Measurements from ENCODE around the gene ACKR2.

Gene ACKR2

DNA sequence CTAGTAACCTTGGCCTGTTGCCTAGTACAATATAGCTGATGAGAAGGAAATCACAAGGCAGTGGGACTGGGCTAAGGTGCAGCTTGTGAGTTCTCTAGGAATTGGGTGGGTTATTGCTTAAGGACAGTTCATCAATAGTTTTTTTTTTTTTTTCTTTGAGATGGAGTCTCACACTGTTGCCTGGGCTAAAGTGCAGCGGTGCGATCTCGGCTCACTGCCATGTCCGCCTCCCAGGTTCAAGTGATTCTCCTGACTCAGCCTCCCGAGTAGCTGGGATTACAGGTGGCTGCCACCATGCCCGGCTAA lies 11.5 kb downstream of the ACKR2 start:
- Histone ChIP-seq H3K27ac (ENCODE audit: low read length) (no peak overlapping the region), H3K79me2 (ENCODE audit: low read length) (no peaks in the 10 kb centered on the region)
- TF ChIP-seq, protein P1, sequence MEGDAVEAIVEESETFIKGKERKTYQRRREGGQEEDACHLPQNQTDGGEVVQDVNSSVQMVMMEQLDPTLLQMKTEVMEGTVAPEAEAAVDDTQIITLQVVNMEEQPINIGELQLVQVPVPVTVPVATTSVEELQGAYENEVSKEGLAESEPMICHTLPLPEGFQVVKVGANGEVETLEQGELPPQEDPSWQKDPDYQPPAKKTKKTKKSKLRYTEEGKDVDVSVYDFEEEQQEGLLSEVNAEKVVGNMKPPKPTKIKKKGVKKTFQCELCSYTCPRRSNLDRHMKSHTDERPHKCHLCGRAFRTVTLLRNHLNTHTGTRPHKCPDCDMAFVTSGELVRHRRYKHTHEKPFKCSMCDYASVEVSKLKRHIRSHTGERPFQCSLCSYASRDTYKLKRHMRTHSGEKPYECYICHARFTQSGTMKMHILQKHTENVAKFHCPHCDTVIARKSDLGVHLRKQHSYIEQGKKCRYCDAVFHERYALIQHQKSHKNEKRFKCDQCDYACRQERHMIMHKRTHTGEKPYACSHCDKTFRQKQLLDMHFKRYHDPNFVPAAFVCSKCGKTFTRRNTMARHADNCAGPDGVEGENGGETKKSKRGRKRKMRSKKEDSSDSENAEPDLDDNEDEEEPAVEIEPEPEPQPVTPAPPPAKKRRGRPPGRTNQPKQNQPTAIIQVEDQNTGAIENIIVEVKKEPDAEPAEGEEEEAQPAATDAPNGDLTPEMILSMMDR (IDR thresholded peaks at IDR 0.05; ENCODE audit: low read depth, low read length), result no peak
- no peak for TF ChIP-seq EZH2phosphoT487 (IDR thresholded peaks at IDR 0.05; ENCODE audit: low read depth)

GRCh38 chr3:42822828-42823227 lies 13.6 kb downstream of the ACKR2 start:
- Histone ChIP-seq H4K20me1 (ENCODE audit: insufficient read depth, low read length) (no peaks in the 10 kb centered on the region), H3K4me1 (ENCODE audit: low read length) (no peaks in the 10 kb centered on the region), H3K36me3 (replicated peaks; ENCODE audit: low read depth, low read length) (no peaks in the 10 kb centered on the region), H2AFZ (ENCODE audit: low read depth, low read length) (no peak overlapping the region), H3K9me3 (ENCODE audit: insufficient read depth, low read length) (no peaks in the 10 kb centered on the region), H3K4me2 (ENCODE audit: low read length) (no peak overlapping the region), H3K27me3 (ENCODE audit: low read depth, low read length) (no peaks in the 10 kb centered on the region), H3K4me3 (ENCODE audit: low read length) (no peak overlapping the region), H3K9ac (ENCODE audit: low read length) (no peak overlapping the region), H3K79me2 (ENCODE audit: low read length) (no peaks in the 10 kb centered on the region), H3K27ac (ENCODE audit: low read length) (no peak overlapping the region)
- TF ChIP-seq, protein P1 (IDR thresholded peaks at IDR 0.05; ENCODE audit: low read depth, low read length), result no peak
- TF ChIP-seq EZH2phosphoT487 (IDR thresholded peaks at IDR 0.05; ENCODE audit: low read depth), result no peak

More for the DNA sequence above, 11.5 kb downstream of the ACKR2 start:
- H3K27me3 ChIP-seq (ENCODE audit: low read depth, low read length), result peaks cover 6% of the 10 kb centered on the region; the same call in 1 of the 2 replicates
- no peak overlapping the region for H3K4me3 ChIP-seq (ENCODE audit: low read length)
- no peaks in the 10 kb centered on the region for H3K36me3 ChIP-seq (replicated peaks; ENCODE audit: low read depth, low read length)
- no peak overlapping the region for H2AFZ ChIP-seq (ENCODE audit: low read depth, low read length)
- no peaks in the 10 kb centered on the region for H3K4me1 ChIP-seq (ENCODE audit: low read length)
- H4K20me1 ChIP-seq (ENCODE audit: insufficient read depth, low read length), result no peaks in the 10 kb centered on the region
- H3K9me3 ChIP-seq (ENCODE audit: insufficient read depth, low read length), result no peaks in the 10 kb centered on the region
- H3K4me2 ChIP-seq (ENCODE audit: low read length), result no peak overlapping the region
- no peak overlapping the region for H3K9ac ChIP-seq (ENCODE audit: low read length)

DNA sequence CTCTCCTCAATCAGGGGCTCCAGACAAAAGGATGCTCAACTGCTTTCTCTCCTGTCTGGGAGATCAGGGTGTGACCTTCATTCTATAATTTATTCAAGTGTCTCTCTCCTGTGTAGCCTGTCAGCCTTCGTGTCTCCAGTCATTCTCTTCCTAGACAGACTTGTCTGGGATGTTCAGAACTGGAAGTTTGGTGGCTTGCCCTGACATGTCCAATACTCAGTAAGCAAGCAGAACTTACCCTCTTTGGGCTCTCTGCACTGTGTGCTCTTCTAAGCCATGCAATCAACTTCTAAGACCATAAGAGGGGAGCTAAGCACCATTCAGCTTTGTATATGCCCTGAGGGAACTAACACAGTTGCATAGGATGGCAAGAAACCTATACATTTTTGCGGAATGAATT lies 14.1 kb downstream of the ACKR2 start:
- Histone ChIP-seq H3K79me2 (ENCODE audit: low read length) (no peaks in the 10 kb centered on the region), H3K36me3 (replicated peaks; ENCODE audit: low read depth, low read length) (no peaks in the 10 kb centered on the region), H3K4me2 (ENCODE audit: low read length) (no peak overlapping the region), H3K27me3 (ENCODE audit: low read depth, low read length) (no peaks in the 10 kb centered on the region), H3K27ac (ENCODE audit: low read length) (no peak overlapping the region), H4K20me1 (ENCODE audit: insufficient read depth, low read length) (no peaks in the 10 kb centered on the region), H3K4me3 (ENCODE audit: low read length) (no peak overlapping the region), H2AFZ (ENCODE audit: low read depth, low read length) (no peak overlapping the region), H3K4me1 (ENCODE audit: low read length) (no peaks in the 10 kb centered on the region), H3K9me3 (ENCODE audit: insufficient read depth, low read length) (no peaks in the 10 kb centered on the region), H3K9ac (ENCODE audit: low read length) (no peak overlapping the region)
- no peak for TF ChIP-seq EZH2phosphoT487 (IDR thresholded peaks at IDR 0.05; ENCODE audit: low read depth)
- TF ChIP-seq, protein P1 (IDR thresholded peaks at IDR 0.05; ENCODE audit: low read depth, low read length), result no peak

DNA sequence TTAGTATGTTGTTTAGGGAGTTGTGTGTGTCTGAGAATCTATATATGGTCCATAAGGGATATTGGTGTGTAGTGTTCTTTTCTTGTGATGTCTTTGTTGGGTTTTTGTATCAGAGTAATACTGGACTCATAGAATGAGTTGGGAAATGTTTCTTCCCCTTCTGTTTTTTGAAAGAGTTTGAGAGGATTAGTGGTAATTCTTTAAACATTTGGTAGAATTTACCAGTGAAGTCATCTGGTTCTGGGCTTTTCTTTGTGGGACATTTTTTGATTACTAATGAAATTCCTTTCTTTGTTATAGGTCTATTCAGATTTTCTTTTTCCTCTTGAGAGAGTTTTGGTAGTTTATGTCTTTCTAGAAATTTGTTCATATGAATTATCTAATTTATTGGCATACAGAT lies 16.9 kb downstream of the ACKR2 start:
- H3K9ac ChIP-seq (ENCODE audit: low read length), result no peak overlapping the region

More for the DNA sequence above, 16.9 kb downstream of the ACKR2 start:
- Histone ChIP-seq H3K9me3 (ENCODE audit: insufficient read depth, low read length) (no peaks in the 10 kb centered on the region), H3K36me3 (replicated peaks; ENCODE audit: low read depth, low read length) (no peaks in the 10 kb centered on the region), H3K4me2 (ENCODE audit: low read length) (no peak overlapping the region), H2AFZ (ENCODE audit: low read depth, low read length) (no peak overlapping the region), H4K20me1 (ENCODE audit: insufficient read depth, low read length) (no peaks in the 10 kb centered on the region), H3K27ac (ENCODE audit: low read length) (no peak overlapping the region), H3K79me2 (ENCODE audit: low read length) (no peaks in the 10 kb centered on the region), H3K27me3 (ENCODE audit: low read depth, low read length) (no peaks in the 10 kb centered on the region), H3K4me3 (ENCODE audit: low read length) (no peak overlapping the region), H3K4me1 (ENCODE audit: low read length) (peaks cover 6% of the 10 kb centered on the region)
- TF ChIP-seq EZH2phosphoT487 (IDR thresholded peaks at IDR 0.05; ENCODE audit: low read depth), result no peak
- TF ChIP-seq, protein P1 (IDR thresholded peaks at IDR 0.05; ENCODE audit: low read depth, low read length), result no peak
